Measurements from ENCODE around the gene UBE2F. TPM values are rescaled to one million over a fixed set of nuclear protein-coding genes. Genes with fewer than 3 reads are reported as not detected.

UBE2F gene
- total RNA-seq, 2 experiments from 2014 or later: 19.9 to 27.1 TPM

- Histone ChIP-seq H3K9me2 (ENCODE audit: insufficient read depth, low read length) (no peaks in the 10 kb centered on the region), H3K79me2 (ENCODE audit: insufficient read depth, low read depth, low read length) (no peaks in the 10 kb centered on the region), H3K9me3 (ENCODE audit: low read length) (no peaks in the 10 kb centered on the region), H3K4me3 (ENCODE audit: low read depth, low read length, poor library complexity, severe bottlenecking) (no peak overlapping the region), H3K36me3 (ENCODE audit: insufficient read depth, low read length) (no peaks in the 10 kb centered on the region), H3K27ac (ENCODE audit: low read depth, low read length, poor library complexity, severe bottlenecking) (no peak overlapping the region), H3K4me1 (ENCODE audit: insufficient read depth, low read length, poor library complexity, severe bottlenecking) (no peaks in the 10 kb centered on the region), H4K20me1 (ENCODE audit: insufficient read depth, low read length) (no peaks in the 10 kb centered on the region), H3K4me2 (ENCODE audit: low read length) (no peak overlapping the region), H2AFZ (ENCODE audit: low read length) (no peak overlapping the region)
- POLR2A ChIA-PET: no interaction called here
- BruUV-seq (replicated peaks): no TSS peak
- CTCF ChIA-PET (ENCODE audit: unreplicated experiment): no interaction called here
- TF ChIP-seq EZH2phosphoT487 (IDR thresholded peaks at IDR 0.05; ENCODE audit: borderline replicate concordance, low read depth, low read length) (no peak), CTCF (conservative IDR thresholded peaks at IDR 0.05; ENCODE audit: low read length) (no peak)
- intact Hi-C loops (cut with micrococcal nuclease; ENCODE audit: unreplicated experiment): no loop called here
- DNase-seq (ENCODE audit: low spot score): no peak
These were observed 47.0 kb downstream of the UBE2F start for GRCh38 chr2:238013806-238014205.

- H3K4me3 ChIP-seq (ENCODE audit: low read depth, low read length, poor library complexity, severe bottlenecking): no peak overlapping the region
- intact Hi-C loops (cut with micrococcal nuclease; ENCODE audit: unreplicated experiment): no loop called here
These were observed 48.9 kb downstream of the UBE2F start for GRCh38 chr2:238015705-238016104.

More at GRCh38 chr2:238015705-238016104, 48.9 kb downstream of the UBE2F start:
- no peak overlapping the region for H2AFZ ChIP-seq (ENCODE audit: low read length)
- no peaks in the 10 kb centered on the region for H3K4me1 ChIP-seq (ENCODE audit: insufficient read depth, low read length, poor library complexity, severe bottlenecking)
- DNase-seq (ENCODE audit: low spot score): peak; percentile 13
- ChIA-PET CTCF (ENCODE audit: unreplicated experiment) (interaction anchor here (0.6 kb wide), 1 partner anchor 387 kb away, joined by 10 read pairs; no protein-coding TSS in a partner anchor), POLR2A (no interaction called here)
- no peak overlapping the region for H3K4me2 ChIP-seq (ENCODE audit: low read length)
- TF ChIP-seq CTCF (conservative IDR thresholded peaks at IDR 0.05; ENCODE audit: low read length): peak; percentile 65
- no peak for TF ChIP-seq EZH2phosphoT487 (IDR thresholded peaks at IDR 0.05; ENCODE audit: borderline replicate concordance, low read depth, low read length)
- no TSS peak for BruUV-seq (replicated peaks)
- H3K9me2 ChIP-seq (ENCODE audit: insufficient read depth, low read length): no peaks in the 10 kb centered on the region
- no peaks in the 10 kb centered on the region for H3K79me2 ChIP-seq (ENCODE audit: insufficient read depth, low read depth, low read length)
- H3K36me3 ChIP-seq (ENCODE audit: insufficient read depth, low read length): no peaks in the 10 kb centered on the region
- no peak overlapping the region for H3K27ac ChIP-seq (ENCODE audit: low read depth, low read length, poor library complexity, severe bottlenecking)
- H4K20me1 ChIP-seq (ENCODE audit: insufficient read depth, low read length): no peaks in the 10 kb centered on the region
- H3K9me3 ChIP-seq (ENCODE audit: low read length): no peaks in the 10 kb centered on the region
